Liver (tissue), 3 donors: ENCODE data around the gene BAIAP3.

Source experiments
- EGR1 ChIP-seq, 2 donors: IDR thresholded peaks; 2 replicates each; pipeline ENCODE4 v1.6.1; 2016 to 2018; ENCODE audit warnings: antibody characterized with exemption in 2 of 2, low read depth in 2 of 2
- GABPA ChIP-seq, 2 donors: IDR thresholded peaks in 1 of 2; conservative IDR thresholded peaks in 1 of 2; 2 replicates each; pipeline ENCODE4 v1.6.1; 2016; ENCODE audit warnings: antibody characterized with exemption in 2 of 2, mild to moderate bottlenecking in 1 of 2, moderate library complexity in 1 of 2
- JUND ChIP-seq, 2 donors: IDR thresholded peaks; 2 replicates each; pipeline ENCODE4 v1.6.1; 2016; ENCODE audit warnings: antibody characterized with exemption in 2 of 2
- NR2F2 ChIP-seq: IDR thresholded peaks from 2 replicates; pipeline ENCODE4 v1.6.1; 2016; ENCODE audit warnings: antibody characterized with exemption
- RAD21 ChIP-seq, 2 donors: IDR thresholded peaks; 2 replicates each; pipeline ENCODE4 v1.6.1; 2016; ENCODE audit warnings: antibody characterized with exemption in 2 of 2, mild to moderate bottlenecking in 2 of 2
- TAF1 ChIP-seq: conservative IDR thresholded peaks from 2 replicates; pipeline ENCODE4 v1.6.1; 2016; ENCODE audit warnings: antibody characterized with exemption, mild to moderate bottlenecking
- YY1 ChIP-seq: IDR thresholded peaks from 2 replicates; pipeline ENCODE4 v1.6.1; 2016; ENCODE audit warnings: antibody characterized with exemption, mild to moderate bottlenecking
- TF ChIP-seq, protein P1 (sequence below): fragments of 150-350 bp; IDR thresholded peaks from 2 replicates; pipeline ENCODE4 v1.5.1; 2017; ENCODE audit warnings: improper control_type of control experiment, low read depth, low read length; ENCODE audit not compliant: missing input control
- TF ChIP-seq, protein P2 (sequence below): IDR thresholded peaks from 2 replicates; pipeline ENCODE4 v1.6.1; 2016; ENCODE audit warnings: antibody characterized with exemption, mild to moderate bottlenecking
- TF ChIP-seq, protein P3 (sequence below): IDR thresholded peaks from 2 replicates; pipeline ENCODE4 v1.6.1; 2016; ENCODE audit warnings: antibody characterized with exemption
- donor health status: healthy.
- donor health status: healthy.

DNA sequence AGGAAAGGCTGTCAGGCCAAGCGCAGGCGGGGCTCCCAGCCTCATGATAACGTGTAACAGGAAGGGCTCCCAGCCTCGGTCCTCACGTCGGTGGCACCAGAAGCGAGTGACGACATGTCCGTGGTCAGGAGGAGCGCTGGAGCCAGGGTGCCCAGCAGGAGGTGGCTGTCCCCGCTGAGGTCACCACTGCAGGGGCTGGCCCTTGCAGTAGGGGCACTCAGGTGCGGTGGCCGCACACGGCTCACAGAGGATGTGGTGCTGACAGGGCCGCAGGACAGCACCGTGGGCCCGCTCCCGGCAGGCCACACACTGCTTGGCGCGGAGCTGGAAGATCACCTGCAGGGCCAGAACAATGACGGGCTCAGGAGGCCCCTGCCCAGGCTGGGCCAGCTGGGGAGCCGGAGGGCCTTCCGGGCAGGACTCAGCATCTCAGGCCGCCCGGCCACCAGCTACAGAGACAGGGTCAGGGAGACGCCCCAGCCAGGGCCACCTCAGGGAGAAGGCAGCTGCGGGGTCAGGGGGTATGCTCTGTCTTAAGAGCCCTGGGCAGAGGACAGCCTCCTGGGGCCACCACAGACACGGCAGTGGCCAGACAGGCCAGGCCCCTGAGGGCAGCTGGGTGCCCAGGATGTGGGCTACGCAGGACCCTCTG lies 32.7 kb downstream of the BAIAP3 start:
- TF ChIP-seq, protein P1, sequence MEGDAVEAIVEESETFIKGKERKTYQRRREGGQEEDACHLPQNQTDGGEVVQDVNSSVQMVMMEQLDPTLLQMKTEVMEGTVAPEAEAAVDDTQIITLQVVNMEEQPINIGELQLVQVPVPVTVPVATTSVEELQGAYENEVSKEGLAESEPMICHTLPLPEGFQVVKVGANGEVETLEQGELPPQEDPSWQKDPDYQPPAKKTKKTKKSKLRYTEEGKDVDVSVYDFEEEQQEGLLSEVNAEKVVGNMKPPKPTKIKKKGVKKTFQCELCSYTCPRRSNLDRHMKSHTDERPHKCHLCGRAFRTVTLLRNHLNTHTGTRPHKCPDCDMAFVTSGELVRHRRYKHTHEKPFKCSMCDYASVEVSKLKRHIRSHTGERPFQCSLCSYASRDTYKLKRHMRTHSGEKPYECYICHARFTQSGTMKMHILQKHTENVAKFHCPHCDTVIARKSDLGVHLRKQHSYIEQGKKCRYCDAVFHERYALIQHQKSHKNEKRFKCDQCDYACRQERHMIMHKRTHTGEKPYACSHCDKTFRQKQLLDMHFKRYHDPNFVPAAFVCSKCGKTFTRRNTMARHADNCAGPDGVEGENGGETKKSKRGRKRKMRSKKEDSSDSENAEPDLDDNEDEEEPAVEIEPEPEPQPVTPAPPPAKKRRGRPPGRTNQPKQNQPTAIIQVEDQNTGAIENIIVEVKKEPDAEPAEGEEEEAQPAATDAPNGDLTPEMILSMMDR: no peak
- TF ChIP-seq RAD21 (IDR thresholded peaks at IDR 0.05) (no peak), GABPA (IDR thresholded peaks at IDR 0.05 in 1 of 2, conservative IDR thresholded peaks at IDR 0.05 in 1 of 2) (no peak), JUND (IDR thresholded peaks at IDR 0.05) (no peak), YY1 (no peak), NR2F2 (no peak), TAF1 (no peak), EGR1 (IDR thresholded peaks at IDR 0.05; ENCODE audit: low read depth in 2 of 2) (no peak)
- TF ChIP-seq, protein P2, sequence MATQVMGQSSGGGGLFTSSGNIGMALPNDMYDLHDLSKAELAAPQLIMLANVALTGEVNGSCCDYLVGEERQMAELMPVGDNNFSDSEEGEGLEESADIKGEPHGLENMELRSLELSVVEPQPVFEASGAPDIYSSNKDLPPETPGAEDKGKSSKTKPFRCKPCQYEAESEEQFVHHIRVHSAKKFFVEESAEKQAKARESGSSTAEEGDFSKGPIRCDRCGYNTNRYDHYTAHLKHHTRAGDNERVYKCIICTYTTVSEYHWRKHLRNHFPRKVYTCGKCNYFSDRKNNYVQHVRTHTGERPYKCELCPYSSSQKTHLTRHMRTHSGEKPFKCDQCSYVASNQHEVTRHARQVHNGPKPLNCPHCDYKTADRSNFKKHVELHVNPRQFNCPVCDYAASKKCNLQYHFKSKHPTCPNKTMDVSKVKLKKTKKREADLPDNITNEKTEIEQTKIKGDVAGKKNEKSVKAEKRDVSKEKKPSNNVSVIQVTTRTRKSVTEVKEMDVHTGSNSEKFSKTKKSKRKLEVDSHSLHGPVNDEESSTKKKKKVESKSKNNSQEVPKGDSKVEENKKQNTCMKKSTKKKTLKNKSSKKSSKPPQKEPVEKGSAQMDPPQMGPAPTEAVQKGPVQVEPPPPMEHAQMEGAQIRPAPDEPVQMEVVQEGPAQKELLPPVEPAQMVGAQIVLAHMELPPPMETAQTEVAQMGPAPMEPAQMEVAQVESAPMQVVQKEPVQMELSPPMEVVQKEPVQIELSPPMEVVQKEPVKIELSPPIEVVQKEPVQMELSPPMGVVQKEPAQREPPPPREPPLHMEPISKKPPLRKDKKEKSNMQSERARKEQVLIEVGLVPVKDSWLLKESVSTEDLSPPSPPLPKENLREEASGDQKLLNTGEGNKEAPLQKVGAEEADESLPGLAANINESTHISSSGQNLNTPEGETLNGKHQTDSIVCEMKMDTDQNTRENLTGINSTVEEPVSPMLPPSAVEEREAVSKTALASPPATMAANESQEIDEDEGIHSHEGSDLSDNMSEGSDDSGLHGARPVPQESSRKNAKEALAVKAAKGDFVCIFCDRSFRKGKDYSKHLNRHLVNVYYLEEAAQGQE: no peak
- TF ChIP-seq, protein P3, sequence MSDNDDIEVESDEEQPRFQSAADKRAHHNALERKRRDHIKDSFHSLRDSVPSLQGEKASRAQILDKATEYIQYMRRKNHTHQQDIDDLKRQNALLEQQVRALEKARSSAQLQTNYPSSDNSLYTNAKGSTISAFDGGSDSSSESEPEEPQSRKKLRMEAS: no peak
